Dermis blood vessel endothelial cell (primary cell): ENCODE data around the gene EHMT2. TPM values are rescaled to one million over a fixed set of nuclear protein-coding genes. Genes with fewer than 3 reads are reported as not detected.

Experiments
- DNase-seq: peaks from one replicate; pipeline ENCODE4 v3.0.0; 2010
- total RNA-seq: library from RNA; depleted of rRNA; stranded (reverse); fragments of >200 nt; gene quantifications from 2 replicates; pipeline ENCODE4 v1.2.3, GENCODE V29; 2014

Gene EHMT2
- total RNA-seq, 1 donor from 2014 or later, result 45.9 TPM

- peak; percentile 49 for DNase-seq
These were observed 8.9 kb downstream of the EHMT2 start for GRCh38 chr6:31888276-31889258.

GRCh38 chr6:31887173-31888007, 10.1 kb downstream of the EHMT2 start:
- DNase-seq, result no peak

GRCh38 chr6:31886541-31886991, 10.9 kb downstream of the EHMT2 start:
- DNase-seq, result no peak

- DNase-seq, result no peak
These were observed 12.9 kb downstream of the EHMT2 start for GRCh38 chr6:31884528-31885035.

- DNase-seq, result no peak
These were observed 13.8 kb downstream of the EHMT2 start for GRCh38 chr6:31883676-31884075.

- peak; percentile 67 for DNase-seq
These were observed 15.2 kb downstream of the EHMT2 start for GRCh38 chr6:31882344-31882743.

- no peak for DNase-seq
These were observed 16.2 kb downstream of the EHMT2 start for GRCh38 chr6:31881136-31881859.

- DNase-seq, result no peak
These were observed 16.9 kb downstream of the EHMT2 start for GRCh38 chr6:31880616-31881015.

- DNase-seq, result no peak
These were observed 17.6 kb downstream of the EHMT2 start for GRCh38 chr6:31879901-31880300.

GRCh38 chr6:31879143-31879542, 18.4 kb downstream of the EHMT2 start:
- no peak for DNase-seq

GRCh38 chr6:31878726-31879125, 18.8 kb downstream of the EHMT2 start, which contains the start of gene SLC44A4:
TSS of gene SLC44A4 (minus strand) at chr6:31878997. CDS start at chr6:31878980, 17 bp downstream.
- no peak for DNase-seq

GRCh38 chr6:31878222-31878621, 19.3 kb downstream of the EHMT2 start:
- DNase-seq, result no peak

- no peak for DNase-seq
These were observed 19.8 kb downstream of the EHMT2 start for GRCh38 chr6:31877651-31878161.

- DNase-seq, result peak; percentile 17
These were observed 20.3 kb downstream of the EHMT2 start for GRCh38 chr6:31877125-31877650.

GRCh38 chr6:31876357-31876756, 21.1 kb downstream of the EHMT2 start:
- no peak for DNase-seq

GRCh38 chr6:31875877-31876276, 21.6 kb downstream of the EHMT2 start:
- DNase-seq, result no peak

- no peak for DNase-seq
These were observed 22.5 kb downstream of the EHMT2 start for GRCh38 chr6:31874836-31875572.

- DNase-seq, result no peak
These were observed 23.3 kb downstream of the EHMT2 start for GRCh38 chr6:31874084-31874670.

GRCh38 chr6:31871046-31871659, 26.3 kb downstream of the EHMT2 start:
- no peak for DNase-seq

- DNase-seq, result no peak
These were observed 27.0 kb downstream of the EHMT2 start for GRCh38 chr6:31870385-31870921.
